GM06990 (cell line): ENCODE measurements around the gene TSPAN33.

ENCODE experiments used
- DNase-seq: peaks from one replicate; pipeline ENCODE4 v3.0.0-alpha.2; 2011; ENCODE audit not compliant: insufficient read length; ENCODE audit errors: extremely low read depth
- H3K27me3 ChIP-seq: replicated peaks from 2 replicates; pipeline ENCODE4 v1.6.0; 2011; ENCODE audit warnings: low read length; ENCODE audit not compliant: control insufficient read depth, insufficient read depth
- H3K36me3 ChIP-seq: 2 replicates; pipeline ENCODE4 v1.5.1; 2011; ENCODE audit warnings: low read length; ENCODE audit not compliant: control insufficient read depth, insufficient read depth
- H3K4me3 ChIP-seq: replicated peaks from 2 replicates; pipeline ENCODE4 v1.5.1; 2011; ENCODE audit warnings: low read depth, mild to moderate bottlenecking, control low read depth, low read length
- TF ChIP-seq, protein P1 (sequence below): IDR thresholded peaks from 2 replicates; pipeline ENCODE4 v1.5.1; 2011; ENCODE audit warnings: low read length, control low read depth, mild to moderate bottlenecking, inconsistent platforms; ENCODE audit not compliant: insufficient read depth, poor library complexity, severe bottlenecking

The TSPAN33 gene

DNA sequence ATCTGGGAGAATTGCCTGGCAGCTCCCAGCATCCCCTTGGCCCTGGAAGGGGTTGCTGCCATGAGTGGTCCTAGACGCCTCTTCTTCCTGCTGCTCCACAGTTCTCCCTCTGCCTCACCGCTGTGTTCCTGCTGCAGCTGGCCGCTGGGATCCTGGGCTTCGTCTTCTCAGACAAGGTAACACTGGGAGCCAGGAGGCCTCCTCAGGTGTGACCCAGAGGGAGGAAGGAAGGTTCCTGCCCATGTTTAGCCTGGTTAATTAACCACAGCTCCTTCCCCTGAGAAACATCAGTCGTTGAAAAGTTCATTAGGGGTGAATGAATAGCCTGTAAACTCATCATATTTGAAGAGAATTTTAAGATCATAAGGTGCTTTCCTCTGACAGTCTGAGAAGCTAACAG, 18.2 kb downstream of the TSPAN33 start:
- peaks cover 30% of the 10 kb centered on the region for H3K36me3 ChIP-seq
- TF ChIP-seq, protein P1, sequence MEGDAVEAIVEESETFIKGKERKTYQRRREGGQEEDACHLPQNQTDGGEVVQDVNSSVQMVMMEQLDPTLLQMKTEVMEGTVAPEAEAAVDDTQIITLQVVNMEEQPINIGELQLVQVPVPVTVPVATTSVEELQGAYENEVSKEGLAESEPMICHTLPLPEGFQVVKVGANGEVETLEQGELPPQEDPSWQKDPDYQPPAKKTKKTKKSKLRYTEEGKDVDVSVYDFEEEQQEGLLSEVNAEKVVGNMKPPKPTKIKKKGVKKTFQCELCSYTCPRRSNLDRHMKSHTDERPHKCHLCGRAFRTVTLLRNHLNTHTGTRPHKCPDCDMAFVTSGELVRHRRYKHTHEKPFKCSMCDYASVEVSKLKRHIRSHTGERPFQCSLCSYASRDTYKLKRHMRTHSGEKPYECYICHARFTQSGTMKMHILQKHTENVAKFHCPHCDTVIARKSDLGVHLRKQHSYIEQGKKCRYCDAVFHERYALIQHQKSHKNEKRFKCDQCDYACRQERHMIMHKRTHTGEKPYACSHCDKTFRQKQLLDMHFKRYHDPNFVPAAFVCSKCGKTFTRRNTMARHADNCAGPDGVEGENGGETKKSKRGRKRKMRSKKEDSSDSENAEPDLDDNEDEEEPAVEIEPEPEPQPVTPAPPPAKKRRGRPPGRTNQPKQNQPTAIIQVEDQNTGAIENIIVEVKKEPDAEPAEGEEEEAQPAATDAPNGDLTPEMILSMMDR: no peak
- DNase-seq: no peak
- no peaks in the 10 kb centered on the region for H3K27me3 ChIP-seq
- H3K4me3 ChIP-seq: no peak overlapping the region

GRCh38 chr7:129163875-129164544, 19.5 kb downstream of the TSPAN33 start:
- no peak overlapping the region for H3K4me3 ChIP-seq
- H3K36me3 ChIP-seq: peaks cover 38% of the 10 kb centered on the region
- DNase-seq: no peak
- TF ChIP-seq, protein P1: peak; percentile 68
- H3K27me3 ChIP-seq: no peaks in the 10 kb centered on the region

DNA sequence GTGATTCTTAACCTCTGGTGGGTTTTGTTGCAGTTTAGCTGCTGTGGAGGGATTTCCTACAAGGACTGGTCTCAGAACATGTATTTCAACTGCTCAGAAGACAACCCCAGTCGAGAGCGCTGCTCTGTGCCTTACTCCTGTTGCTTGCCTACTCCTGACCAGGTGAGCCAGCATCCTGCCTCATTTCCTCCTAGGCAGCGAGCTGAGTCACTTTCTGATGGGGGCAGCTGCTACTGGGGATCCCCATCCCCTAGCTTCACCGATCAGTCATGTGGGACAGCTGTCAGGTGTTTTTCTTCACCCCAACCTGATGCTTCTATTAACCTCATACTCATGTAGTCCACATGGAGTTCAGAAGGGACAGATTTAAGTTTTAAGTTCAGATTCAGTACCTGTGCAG, 22.2 kb downstream of the TSPAN33 start:
- DNase-seq: peak; percentile 60
- Histone ChIP-seq H3K27me3 (no peaks in the 10 kb centered on the region), H3K36me3 (peaks cover 31% of the 10 kb centered on the region), H3K4me3 (no peak overlapping the region)
- TF ChIP-seq, protein P1: no peak

DNA sequence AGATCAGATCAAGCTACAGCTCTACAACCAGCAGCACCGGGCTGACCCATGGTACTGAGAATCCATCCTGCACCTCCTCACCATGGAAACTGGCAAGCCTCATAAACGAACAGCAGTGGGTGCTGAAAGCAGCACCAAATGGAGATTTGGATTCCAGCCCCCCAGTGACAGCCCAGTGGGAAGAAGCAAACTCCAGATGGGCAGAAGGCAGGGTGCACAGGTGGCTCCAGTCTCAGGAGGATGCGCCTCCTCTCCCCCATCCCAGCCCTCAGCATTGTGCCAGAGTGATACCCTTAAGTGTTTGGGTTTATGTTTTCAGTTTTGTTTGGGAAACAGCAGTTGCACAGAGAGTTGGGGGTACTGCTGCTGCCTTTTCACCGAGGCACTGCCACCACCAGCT, 23.3 kb downstream of the TSPAN33 start:
- DNase-seq: no peak
- H3K4me3 ChIP-seq: no peak overlapping the region
- peaks cover 25% of the 10 kb centered on the region for H3K36me3 ChIP-seq
- TF ChIP-seq, protein P1: no peak
- H3K27me3 ChIP-seq: no peaks in the 10 kb centered on the region

DNA sequence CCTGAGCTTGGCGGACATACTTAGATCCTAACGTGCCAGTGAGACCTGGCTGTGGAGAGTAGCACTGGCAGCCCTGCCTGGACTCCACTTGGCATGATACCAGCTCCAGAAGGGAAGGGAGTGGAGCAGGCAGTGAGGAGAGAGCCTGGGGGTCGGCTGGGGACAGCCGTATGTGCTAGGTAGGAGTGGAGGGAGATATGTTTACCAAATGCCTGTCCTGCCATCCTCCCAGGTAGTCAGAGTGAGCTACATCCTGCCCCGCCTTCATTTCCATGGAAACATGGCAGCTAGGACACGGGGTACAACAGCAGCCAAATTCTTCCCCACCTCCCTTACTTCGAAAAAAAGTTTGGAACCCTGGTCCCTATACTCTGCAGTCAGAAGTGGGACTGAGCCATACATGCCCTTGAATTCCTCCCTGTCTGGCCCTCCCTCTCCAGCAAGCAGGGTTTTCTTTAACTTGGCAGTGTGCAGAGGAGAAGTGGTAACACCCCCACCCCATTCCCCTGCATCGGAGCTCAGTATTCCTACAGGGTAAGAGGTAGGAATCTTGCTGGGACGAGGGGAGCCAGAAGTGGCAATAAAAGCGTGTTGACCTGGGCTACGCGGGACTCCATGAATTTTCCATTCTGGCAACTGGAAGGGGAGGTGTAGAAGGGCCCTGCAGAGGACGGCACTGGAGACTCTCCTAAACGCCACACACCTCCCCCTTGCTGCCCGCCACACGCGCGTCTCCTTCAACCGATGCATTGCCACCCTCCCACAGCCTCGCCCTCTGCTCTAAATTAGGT, 23.9 kb downstream of the TSPAN33 start:
- no peaks in the 10 kb centered on the region for H3K27me3 ChIP-seq
- no peak for DNase-seq
- TF ChIP-seq, protein P1: no peak
- no peak overlapping the region for H3K4me3 ChIP-seq
- peaks cover 25% of the 10 kb centered on the region for H3K36me3 ChIP-seq
